BE2C (cell line): ENCODE data around the gene CNGA1.

Experiments
- DNase-seq: peaks from one replicate; pipeline ENCODE4 v3.0.0-alpha.2; 2020
- H3K27me3 ChIP-seq: fragments of 250-450 bp; sonication (Bioruptor Pico); 2 replicates; pipeline ENCODE4 v1.5.1; 2020; ENCODE audit warnings: mild to moderate bottlenecking
- H3K36me3 ChIP-seq: fragments of 250-450 bp; sonication (Bioruptor Pico); 2 replicates; pipeline ENCODE4 v1.5.1; 2020; ENCODE audit warnings: mild to moderate bottlenecking
- H3K4me1 ChIP-seq: fragments of 250-450 bp; sonication (Bioruptor Pico); 2 replicates; pipeline ENCODE4 v1.5.1; 2020
- H3K4me3 ChIP-seq: 2 replicates; pipeline ENCODE4 v1.5.1; 2011; ENCODE audit warnings: low read depth, low read length
- H3K9me3 ChIP-seq: fragments of 250-450 bp; sonication (Bioruptor Pico); 2 replicates; pipeline ENCODE4 v1.5.1; 2020
- CTCF ChIP-seq: IDR thresholded peaks from 2 replicates; pipeline ENCODE4 v1.5.1; 2012; ENCODE audit warnings: mild to moderate bottlenecking, low read depth, low read length

Gene CNGA1

GRCh38 chr4:47891928-47892327, 124.6 kb downstream of the CNGA1 start:
- no peaks in the 10 kb centered on the region for H3K4me1 ChIP-seq
- no peaks in the 10 kb centered on the region for H3K9me3 ChIP-seq
- H3K36me3 ChIP-seq = peaks cover 77% of the 10 kb centered on the region
- no peak for TF ChIP-seq CTCF
- H3K27me3 ChIP-seq = no peaks in the 10 kb centered on the region
- DNase-seq = no peak
- no peak overlapping the region for H3K4me3 ChIP-seq
